HepG2 (cell line): ENCODE results near the gene FCHO2. TPM values are rescaled to one million over a fixed set of nuclear protein-coding genes. Genes with fewer than 3 reads are reported as not detected.
A peak's percentile ranks its signal among the peaks of the same experiment; 100 is the strongest.

Source experiments
- ARHGAP35 ChIP-seq: sonication (generic); formaldehyde crosslinking; IDR thresholded peaks from 2 replicates; pipeline ENCODE4 v1.9.0; 2022; ENCODE audit warnings: mild to moderate bottlenecking, inconsistent platforms, moderate library complexity, missing genetic modification reagents, borderline replicate concordance
- ARID2 ChIP-seq: sonication (generic); formaldehyde crosslinking; IDR thresholded peaks from 2 replicates; pipeline ENCODE4 v1.8.1; 2022; ENCODE audit warnings: mild to moderate bottlenecking, missing genetic modification reagents, borderline replicate concordance
- ELF3 ChIP-seq: IDR thresholded peaks from 2 replicates; pipeline ENCODE4 v1.6.1; 2016; ENCODE audit warnings: missing genetic modification reagents, missing compliant biosample characterization
- FOXP1 ChIP-seq, 2 experiments: fragments of 450-650 bp in 1 of 2; IDR thresholded peaks; 2 replicates each; pipeline ENCODE4 v1.6.1; 2017 to 2018; ENCODE audit warnings: antibody characterized with exemption in 1 of 2
- HNRNPL ChIP-seq: fragments of 200-400 bp; formaldehyde crosslinking; IDR thresholded peaks from 2 replicates; pipeline ENCODE4 v1.6.1; 2017; ENCODE audit warnings: mild to moderate bottlenecking, low read depth, low read length
- HOXA9 ChIP-seq: sonication (generic); formaldehyde crosslinking; IDR thresholded peaks from 2 replicates; pipeline ENCODE4 v1.8.1; 2022; ENCODE audit warnings: missing genetic modification reagents, mild to moderate bottlenecking, moderate library complexity, borderline replicate concordance
- KAT7 ChIP-seq: IDR thresholded peaks from 2 replicates; pipeline ENCODE4 v1.6.1; 2018; ENCODE audit warnings: borderline replicate concordance, missing compliant biosample characterization
- NCOA1 ChIP-seq: sonication (generic); formaldehyde crosslinking; IDR thresholded peaks from 2 replicates; pipeline ENCODE4 v1.9.0; 2021; ENCODE audit warnings: missing genetic modification reagents
- RBFOX2 ChIP-seq: fragments of 200-400 bp; formaldehyde crosslinking; IDR thresholded peaks from 2 replicates; pipeline ENCODE4 v1.6.1; 2017; ENCODE audit warnings: low read depth, mild to moderate bottlenecking, low read length
- TEAD2 ChIP-seq: sonication (generic); formaldehyde crosslinking; IDR thresholded peaks from 2 replicates; pipeline ENCODE4 v1.9.0; 2021; ENCODE audit warnings: missing genetic modification reagents
- ZNF296 ChIP-seq: sonication (generic); formaldehyde crosslinking; conservative IDR thresholded peaks from 2 replicates; pipeline ENCODE4 v1.5.0; 2020; ENCODE audit warnings: mild to moderate bottlenecking, missing genetic modification reagents
- ZNF367 ChIP-seq: sonication (generic); formaldehyde crosslinking; IDR thresholded peaks from 2 replicates; pipeline ENCODE4 v1.4.0; 2020; ENCODE audit warnings: missing genetic modification reagents, borderline replicate concordance
- ZNF556 ChIP-seq: sonication (generic); formaldehyde crosslinking; IDR thresholded peaks from 2 replicates; pipeline ENCODE4 v1.4.0; 2020; ENCODE audit warnings: mild to moderate bottlenecking, missing genetic modification reagents, borderline replicate concordance
- ZNF639 ChIP-seq: conservative IDR thresholded peaks from 2 replicates; pipeline ENCODE4 v1.6.1; 2018; ENCODE audit warnings: missing genetic modification reagents
- ZNF691 ChIP-seq: sonication (generic); formaldehyde crosslinking; IDR thresholded peaks from 2 replicates; pipeline ENCODE4 v1.4.0; 2020; ENCODE audit warnings: missing genetic modification reagents, low read depth, mild to moderate bottlenecking, borderline replicate concordance
- ZNF710 ChIP-seq: sonication (generic); formaldehyde crosslinking; IDR thresholded peaks from 2 replicates; pipeline ENCODE4 v1.5.0; 2020; ENCODE audit warnings: mild to moderate bottlenecking, missing genetic modification reagents, borderline replicate concordance
- ZNF720 ChIP-seq: sonication (generic); formaldehyde crosslinking; IDR thresholded peaks from 2 replicates; pipeline ENCODE4 v1.4.0; 2020; ENCODE audit warnings: missing genetic modification reagents
- ZNF800 ChIP-seq: sonication (generic); formaldehyde crosslinking; IDR thresholded peaks from 2 replicates; pipeline ENCODE4 v1.4.0; 2020; ENCODE audit warnings: missing genetic modification reagents
- polyA plus RNA-seq, 8 experiments: library from polyadenylated mRNA; depleted of rRNA in 3 of 8; stranded (reverse) in 7 of 8; unstranded in 1 of 8; fragments of >200 nt; fragmentation: Illumina TruSeq in 4 of 8; extraction: Trizol in 4 of 8; gene quantifications; 2 replicates each; pipeline versions ENCODE4 v1.2.1 to v1.2.3, GENCODE V29; 2011 to 2016; ENCODE audit warnings: low read depth in 4 of 8, missing spikeins in 1 of 8, mixed read lengths in 1 of 8; ENCODE audit not compliant: insufficient read depth in 1 of 8
- total RNA-seq, 5 experiments: library from RNA; depleted of rRNA; stranded (reverse); fragments of >200 nt; fragmentation: Illumina TruSeq; extraction: Trizol; gene quantifications; 2 replicates each; pipeline ENCODE4 v1.2.3, GENCODE V29; 2016; ENCODE audit warnings: low read depth in 1 of 5
- TF ChIP-seq, protein P1 (sequence below): sonication (generic); formaldehyde crosslinking; conservative IDR thresholded peaks from 2 replicates; pipeline ENCODE4 v1.8.1; 2023; ENCODE audit warnings: missing genetic modification reagents
- TF ChIP-seq, protein P2 (sequence below): sonication (generic); formaldehyde crosslinking; IDR thresholded peaks from 2 replicates; pipeline ENCODE4 v1.9.0; 2021; ENCODE audit warnings: missing genetic modification reagents, mild to moderate bottlenecking, borderline replicate concordance

The FCHO2 gene
- total and polyA plus RNA-seq, 2 of the 13 experiments (the other 11 are each of a cell fraction or from before 2014, with no cell fraction given) = 11.6 to 17.3 TPM

DNA sequence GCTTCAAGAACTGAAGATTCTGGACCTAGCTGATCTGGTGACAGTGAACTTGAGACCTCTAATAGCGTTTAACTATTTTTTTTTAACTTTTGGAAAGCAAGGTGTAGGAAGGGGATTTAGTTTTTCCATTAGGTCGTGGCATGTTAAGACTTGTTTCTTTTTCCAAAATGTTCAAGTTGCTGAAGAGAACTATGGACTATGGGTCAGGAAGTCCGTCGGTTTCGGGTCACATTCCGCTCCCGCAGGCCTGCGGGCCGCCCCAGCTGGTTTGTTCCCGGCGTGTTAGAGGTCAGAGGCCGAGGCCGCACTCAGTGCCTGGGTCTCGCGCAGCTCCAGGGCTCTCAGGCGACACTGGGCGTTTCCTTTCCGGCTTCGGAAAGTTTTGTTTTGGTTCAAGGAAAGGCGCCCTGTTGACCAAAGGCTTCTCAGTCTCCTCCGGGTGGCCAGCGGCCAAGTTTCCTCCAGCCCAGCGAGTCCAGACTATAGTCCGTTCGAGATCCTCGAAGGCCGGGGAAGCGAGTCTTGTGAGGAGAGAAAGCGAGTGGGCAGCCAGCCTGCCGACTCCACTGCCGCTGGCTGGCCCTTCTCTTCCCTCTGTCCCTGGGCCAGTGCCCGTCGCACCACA, 586 bp upstream of the FCHO2 start (continued):
- no peak for TF ChIP-seq HOXA9 (CRISPR knock-in tag)
- TF ChIP-seq FOXP1 (IDR thresholded peaks at IDR 0.05) = no peak
- TF ChIP-seq FOXP1 (CRISPR knock-in tag; IDR thresholded peaks at IDR 0.05) = no peak
- TF ChIP-seq NCOA1 (CRISPR knock-in tag) = no peak; the same call in 1 of the 2 replicates
- no peak for TF ChIP-seq ZNF691 (CRISPR knock-in tag)
- TF ChIP-seq ZNF296 (CRISPR knock-in tag) = no peak
- no peak for TF ChIP-seq ZNF639
- peak; percentile 55; the same call in 1 of the 2 replicates for TF ChIP-seq ZNF556 (CRISPR knock-in tag)
- TF ChIP-seq ZNF710 (CRISPR knock-in tag) = no peak; the same call in 1 of the 2 replicates
- TF ChIP-seq KAT7 (CRISPR knock-in tag) = no peak; the same call in 1 of the 2 replicates
- TF ChIP-seq HNRNPL = 0 out of 2 replicates have a peak, but pooled peaks have one; percentile 41
- no peak for TF ChIP-seq ZNF720 (CRISPR knock-in tag)
- TF ChIP-seq TEAD2 (CRISPR knock-in tag) = no peak
- no peak; the same call in 1 of the 2 replicates for TF ChIP-seq ARHGAP35 (CRISPR knock-in tag)
- TF ChIP-seq ZNF800 (CRISPR knock-in tag) = no peak
- TF ChIP-seq ARID2 (CRISPR knock-in tag) = 0 out of 2 replicates have a peak, but pooled peaks have one; percentile 2
- no peak for TF ChIP-seq ZNF367 (CRISPR knock-in tag)
- TF ChIP-seq, protein P1, sequence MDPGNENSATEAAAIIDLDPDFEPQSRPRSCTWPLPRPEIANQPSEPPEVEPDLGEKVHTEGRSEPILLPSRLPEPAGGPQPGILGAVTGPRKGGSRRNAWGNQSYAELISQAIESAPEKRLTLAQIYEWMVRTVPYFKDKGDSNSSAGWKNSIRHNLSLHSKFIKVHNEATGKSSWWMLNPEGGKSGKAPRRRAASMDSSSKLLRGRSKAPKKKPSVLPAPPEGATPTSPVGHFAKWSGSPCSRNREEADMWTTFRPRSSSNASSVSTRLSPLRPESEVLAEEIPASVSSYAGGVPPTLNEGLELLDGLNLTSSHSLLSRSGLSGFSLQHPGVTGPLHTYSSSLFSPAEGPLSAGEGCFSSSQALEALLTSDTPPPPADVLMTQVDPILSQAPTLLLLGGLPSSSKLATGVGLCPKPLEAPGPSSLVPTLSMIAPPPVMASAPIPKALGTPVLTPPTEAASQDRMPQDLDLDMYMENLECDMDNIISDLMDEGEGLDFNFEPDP (CRISPR knock-in tag) = no peak
- TF ChIP-seq, protein P2, sequence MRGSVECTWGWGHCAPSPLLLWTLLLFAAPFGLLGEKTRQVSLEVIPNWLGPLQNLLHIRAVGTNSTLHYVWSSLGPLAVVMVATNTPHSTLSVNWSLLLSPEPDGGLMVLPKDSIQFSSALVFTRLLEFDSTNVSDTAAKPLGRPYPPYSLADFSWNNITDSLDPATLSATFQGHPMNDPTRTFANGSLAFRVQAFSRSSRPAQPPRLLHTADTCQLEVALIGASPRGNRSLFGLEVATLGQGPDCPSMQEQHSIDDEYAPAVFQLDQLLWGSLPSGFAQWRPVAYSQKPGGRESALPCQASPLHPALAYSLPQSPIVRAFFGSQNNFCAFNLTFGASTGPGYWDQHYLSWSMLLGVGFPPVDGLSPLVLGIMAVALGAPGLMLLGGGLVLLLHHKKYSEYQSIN (CRISPR knock-in tag) = no peak
- no peak for TF ChIP-seq ELF3
- TF ChIP-seq RBFOX2 = no peak
